Ovary (tissue), 9 donors: ENCODE data around the gene SBK3. TPM values are rescaled to one million over a fixed set of nuclear protein-coding genes. Genes with fewer than 3 reads are reported as not detected.
"Not testable (repeated sequence)": the region's sequence is repeated elsewhere in the genome, so short reads cannot be mapped to it uniquely, and the experiment has no call there.

Experiments
- DNase-seq, 5 donors: peaks; one replicate each; pipeline ENCODE4 v3.0.0-alpha.2; 2019 to 2020
- H3K27ac ChIP-seq, 2 donors: fragments of 200-600 bp; one replicate each; pipeline versions ENCODE4 v1.5.1 to v1.8.0; 2019 to 2022
- H3K27me3 ChIP-seq: fragments of 200-600 bp; one replicate; pipeline ENCODE4 v1.8.0; 2022
- H3K36me3 ChIP-seq: fragments of 200-600 bp; sonication (generic); one replicate; pipeline ENCODE4 v1.5.1; 2019
- H3K4me1 ChIP-seq: one replicate; pipeline ENCODE4 v1.8.1; 2013; ENCODE audit warnings: mild to moderate bottlenecking, moderate library complexity; ENCODE audit not compliant: insufficient read depth
- H3K4me3 ChIP-seq: fragments of 200-600 bp; sonication (generic); one replicate; pipeline ENCODE4 v1.5.1; 2017
- H3K9me3 ChIP-seq, 2 donors: fragments of 200-600 bp in 1 of 2; sonication (generic) in 1 of 2; one replicate each; pipeline versions ENCODE4 v1.5.1 to v1.8.1; 2013 to 2019; ENCODE audit warnings: mild to moderate bottlenecking in 1 of 2, moderate library complexity in 1 of 2
- EP300 ChIP-seq: sonication (generic); formaldehyde crosslinking; IDR thresholded peaks from one replicate; pipeline ENCODE4 v1.6.1; 2017; ENCODE audit warnings: antibody characterized with exemption
- POLR2A ChIP-seq: fragments of 450-650 bp; IDR thresholded peaks from one replicate; pipeline ENCODE4 v1.6.1; 2017; ENCODE audit warnings: antibody characterized with exemption, mild to moderate bottlenecking, moderate library complexity
- WGBS, 3 donors: extraction: QIAGEN DNeasy Blood & Tissue Kit in 1 of 3; methylation state at CpG; one replicate each; pipeline versions ENCODE4 v1.1.5 to v1.1.7; 2013 to 2017; 5-methylcytosine and 5-hydroxymethylcytosine counted together
- intact Hi-C, 4 donors: fragments of 100-400 bp; cut with DNase I; formaldehyde crosslinking; loops; one replicate each; pipeline versions ENCODE4 v1.11.0 to v1.15.1; 2022 to 2023
- polyA plus RNA-seq, 2 donors: library from polyadenylated mRNA; stranded (reverse); fragments of 200-250 nt in 1 of 2; fragments of 350-450 nt in 1 of 2; fragmentation: Illumina TruSeq in 1 of 2; extraction: RNeasy Lipid Tissue Mini Kit (QIAGEN cat#74804) in 1 of 2; gene quantifications; one replicate each; pipeline ENCODE4 v1.2.3, GENCODE V29; 2013 to 2014
- total RNA-seq, 7 donors: library from RNA; depleted of rRNA in 2 of 7; stranded (reverse); fragments of >200 nt in 2 of 7; fragmentation: NEBNext Ultra II Directional in 3 of 7; extraction: Animal tissue kit (Norgen Biotek cat#: 25700) in 3 of 7; gene quantifications; one replicate each; pipeline versions ENCODE4 v1.1.0 to v1.2.4, GENCODE V29; 2016 to 2023
- TF ChIP-seq, protein P1 (sequence below), 3 donors: fragments of 450-650 bp in 2 of 3; fragments of 200-600 bp in 1 of 3; IDR thresholded peaks; one replicate each; pipeline versions ENCODE4 v1.5.1 to v1.8.0; 2016 to 2022; ENCODE audit warnings: antibody characterized with exemption in 3 of 3, mild to moderate bottlenecking in 1 of 3
- donor health status: DM: no; HTN: no; CAD: no; lungs with moderate emphysema.
- donor health status: DM: no; HTN: no; CAD: no.
- donor health status: Bipolar disorder and iron deficiency.
- donor health status: DM: yes; HTN: yes; CAD: no.
- donor health status: DM: no; HTN: no; CAD: no.
- donor health status: DM: yes; HTN: yes; CAD: no.

The SBK3 gene
- total and polyA plus RNA-seq, 9 donors = 0.17 to 0.34 (median 0.26) TPM; not detected in 5

DNA sequence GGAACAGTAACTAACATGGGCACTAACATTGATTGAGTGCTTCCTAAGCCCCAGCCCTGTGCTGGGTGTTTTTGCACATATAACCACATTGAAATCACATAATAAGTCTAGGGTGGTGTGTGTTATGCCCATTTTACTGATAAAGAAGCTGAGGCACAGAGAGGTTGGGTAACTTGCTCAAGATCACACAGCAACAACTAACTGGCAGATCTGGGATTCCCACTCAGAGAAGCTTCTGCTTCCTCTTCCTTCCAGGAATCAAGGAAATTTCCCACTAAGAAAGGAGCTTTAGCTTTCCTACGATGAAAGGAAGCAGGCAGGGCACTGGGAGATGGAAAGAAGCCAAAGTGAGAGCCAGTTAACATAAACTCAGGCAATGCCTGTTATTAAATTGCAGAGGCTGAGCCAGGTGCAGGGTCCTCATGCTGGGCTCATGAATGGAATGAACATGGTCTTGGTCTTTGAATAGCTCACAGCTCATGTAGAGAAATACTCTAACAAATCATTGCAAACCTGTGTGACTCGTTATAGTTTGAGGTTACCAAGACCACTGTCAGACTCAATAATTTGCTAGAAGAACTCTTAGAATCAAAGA, 47.0 kb downstream of the SBK3 start:
- H3K4me1 ChIP-seq = peaks cover 4% of the 10 kb centered on the region

GRCh38 chr19:55497763-55498162, 47.6 kb downstream of the SBK3 start:
- H3K4me1 ChIP-seq = peaks cover 8% of the 10 kb centered on the region
- TF ChIP-seq EP300 = no peak
- TF ChIP-seq POLR2A = no peak
- TF ChIP-seq, protein P1, sequence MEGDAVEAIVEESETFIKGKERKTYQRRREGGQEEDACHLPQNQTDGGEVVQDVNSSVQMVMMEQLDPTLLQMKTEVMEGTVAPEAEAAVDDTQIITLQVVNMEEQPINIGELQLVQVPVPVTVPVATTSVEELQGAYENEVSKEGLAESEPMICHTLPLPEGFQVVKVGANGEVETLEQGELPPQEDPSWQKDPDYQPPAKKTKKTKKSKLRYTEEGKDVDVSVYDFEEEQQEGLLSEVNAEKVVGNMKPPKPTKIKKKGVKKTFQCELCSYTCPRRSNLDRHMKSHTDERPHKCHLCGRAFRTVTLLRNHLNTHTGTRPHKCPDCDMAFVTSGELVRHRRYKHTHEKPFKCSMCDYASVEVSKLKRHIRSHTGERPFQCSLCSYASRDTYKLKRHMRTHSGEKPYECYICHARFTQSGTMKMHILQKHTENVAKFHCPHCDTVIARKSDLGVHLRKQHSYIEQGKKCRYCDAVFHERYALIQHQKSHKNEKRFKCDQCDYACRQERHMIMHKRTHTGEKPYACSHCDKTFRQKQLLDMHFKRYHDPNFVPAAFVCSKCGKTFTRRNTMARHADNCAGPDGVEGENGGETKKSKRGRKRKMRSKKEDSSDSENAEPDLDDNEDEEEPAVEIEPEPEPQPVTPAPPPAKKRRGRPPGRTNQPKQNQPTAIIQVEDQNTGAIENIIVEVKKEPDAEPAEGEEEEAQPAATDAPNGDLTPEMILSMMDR (IDR thresholded peaks at IDR 0.05) = no peak
- no peak overlapping the region for H3K27ac ChIP-seq
- H3K4me3 ChIP-seq = no peak overlapping the region
- intact Hi-C loops = no loop called here
- no peaks in the 10 kb centered on the region for H3K27me3 ChIP-seq
- no peaks in the 10 kb centered on the region for H3K9me3 ChIP-seq
- WGBS, 3 donors = 83 to 88% (median 87%) methylated on average over 13 of the region's 13 CpGs
- no peaks in the 10 kb centered on the region for H3K36me3 ChIP-seq
- no peak for DNase-seq

More for the DNA sequence above, 47.0 kb downstream of the SBK3 start:
- no peak for DNase-seq
- no peak overlapping the region for H3K4me3 ChIP-seq
- TF ChIP-seq POLR2A (no peak), EP300 (no peak)
- TF ChIP-seq, protein P1 (IDR thresholded peaks at IDR 0.05) = no peak
- no peak overlapping the region for H3K27ac ChIP-seq
- 30 to 68% (median 61%) methylated on average over 1 to 2 of the region's 2 CpGs for WGBS, 3 donors
- H3K27me3 ChIP-seq = no peaks in the 10 kb centered on the region
- H3K9me3 ChIP-seq = no peaks in the 10 kb centered on the region
- intact Hi-C loops = no loop called here
- H3K36me3 ChIP-seq = no peaks in the 10 kb centered on the region

DNA sequence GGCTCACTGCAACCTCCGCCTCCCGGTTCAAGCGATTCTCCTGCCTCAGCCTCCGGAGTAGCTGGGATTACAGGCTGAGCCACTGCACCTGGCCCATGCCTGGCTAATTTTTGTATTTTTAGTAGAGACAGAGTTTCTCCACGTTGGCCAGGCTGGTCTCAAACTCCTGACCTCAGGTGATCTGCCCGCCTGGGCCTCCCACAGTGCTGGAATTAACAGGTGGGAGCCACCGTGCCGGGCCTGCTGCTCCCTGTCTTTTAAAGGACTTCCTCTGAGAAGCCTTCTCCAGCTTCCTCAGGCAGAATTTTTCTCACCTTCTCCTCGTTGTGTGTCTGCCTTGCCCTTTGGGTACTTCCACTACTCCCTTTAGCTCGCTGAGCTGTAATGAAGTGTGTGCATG, 48.5 kb downstream of the SBK3 start:
- intact Hi-C loops, H3K36me3 ChIP-seq, H3K27ac ChIP-seq, H3K9me3 ChIP-seq, DNase-seq, H3K4me3 ChIP-seq, H3K27me3 ChIP-seq, H3K4me1 ChIP-seq: not testable (repeated sequence)
- 79 to 82% (median 81%) methylated on average over 10 of the region's 10 CpGs for WGBS, 3 donors

- WGBS, 3 donors = 82 to 88% (median 83%) methylated on average over 11 of the region's 11 CpGs
These were observed 49.5 kb downstream of the SBK3 start for GRCh38 chr19:55495646-55496349.

More at GRCh38 chr19:55495646-55496349, 49.5 kb downstream of the SBK3 start:
- DNase-seq = no peak
- Histone ChIP-seq H3K27ac (no peak overlapping the region), H3K4me1 (peaks cover 8% of the 10 kb centered on the region), H3K4me3 (no peak overlapping the region), H3K9me3 (no peaks in the 10 kb centered on the region), H3K27me3 (no peaks in the 10 kb centered on the region), H3K36me3 (no peaks in the 10 kb centered on the region)
- intact Hi-C loops = no loop called here
- TF ChIP-seq, protein P1 (IDR thresholded peaks at IDR 0.05) = no peak
- no peak for TF ChIP-seq EP300
- TF ChIP-seq POLR2A = no peak
